AG10803 (cell line): Measurements from ENCODE around the gene DPP6.

ENCODE experiments used
- DNase-seq: peaks from one replicate; pipeline ENCODE4 v3.0.0; 2010; ENCODE audit warnings: low read depth
- H3K4me3 ChIP-seq: 2 replicates; pipeline ENCODE4 v1.5.1; 2011; ENCODE audit warnings: mild to moderate bottlenecking, low read length, control low read depth
- CTCF ChIP-seq: conservative IDR thresholded peaks from 2 replicates; pipeline ENCODE4 v1.5.1; 2011; ENCODE audit warnings: mild to moderate bottlenecking, low read length, control low read depth, inconsistent platforms

DPP6 gene

GRCh38 chr7:154792436-154793055 is 740.3 kb downstream of the DPP6 start:
- DNase-seq: no peak
- TF ChIP-seq CTCF: no peak
- no peak overlapping the region for H3K4me3 ChIP-seq

GRCh38 chr7:154794147-154794780 is 742.1 kb downstream of the DPP6 start:
- no peak for DNase-seq
- TF ChIP-seq CTCF: no peak
- H3K4me3 ChIP-seq: no peak overlapping the region

GRCh38 chr7:154795014-154795413 is 742.8 kb downstream of the DPP6 start:
- TF ChIP-seq CTCF: no peak
- H3K4me3 ChIP-seq: no peak overlapping the region
- no peak for DNase-seq

- DNase-seq: no peak
These were observed 743.2 kb downstream of the DPP6 start for GRCh38 chr7:154795437-154795836.

GRCh38 chr7:154804449-154804848 is 752.3 kb downstream of the DPP6 start:
- DNase-seq: no peak
- no peak for TF ChIP-seq CTCF
- H3K4me3 ChIP-seq: no peak overlapping the region

More at GRCh38 chr7:154795437-154795836, 743.2 kb downstream of the DPP6 start:
- TF ChIP-seq CTCF: no peak
- no peak overlapping the region for H3K4me3 ChIP-seq

- DNase-seq: no peak
- TF ChIP-seq CTCF: no peak
- no peak overlapping the region for H3K4me3 ChIP-seq
These were observed 759.8 kb downstream of the DPP6 start for GRCh38 chr7:154812027-154812426.

- no peak overlapping the region for H3K4me3 ChIP-seq
- DNase-seq: no peak
- TF ChIP-seq CTCF: no peak
These were observed 765.2 kb downstream of the DPP6 start for GRCh38 chr7:154817224-154817896.
